TTC549 (cell line): ENCODE results near the gene ZBTB7B.
A peak's percentile ranks its signal among the peaks of the same experiment; 100 is the strongest.

Experiments
- FAIRE-seq: peaks from 2 replicates; lab custom pipeline; 2012; peaks lifted over from hg19 to GRCh38; lab: Jason Lieb, UNC

ZBTB7B gene

GRCh38 chr1:154989195-154989860 is 13.3 kb upstream of the ZBTB7B start:
- no peak for FAIRE-seq

GRCh38 chr1:154990276-154990675 is 12.3 kb upstream of the ZBTB7B start:
- no peak for FAIRE-seq

- FAIRE-seq = no peak
These were observed 9.7 kb upstream of the ZBTB7B start for GRCh38 chr1:154992721-154993571.

GRCh38 chr1:154993572-154994268 is 8.9 kb upstream of the ZBTB7B start, which contains the start of gene LENEP:
LENEP (plus strand) TSS chr1:154993586; CDS start chr1:154993608, 22 bp downstream.
- no peak for FAIRE-seq

GRCh38 chr1:154994269-154994587 is 8.4 kb upstream of the ZBTB7B start:
- no peak for FAIRE-seq

GRCh38 chr1:154994591-154994990 is 8.0 kb upstream of the ZBTB7B start:
- no peak for FAIRE-seq

- FAIRE-seq = peak; percentile 85
These were observed 7.2 kb upstream of the ZBTB7B start for GRCh38 chr1:154995301-154995983.

- no peak for FAIRE-seq
These were observed 5.5 kb upstream of the ZBTB7B start for GRCh38 chr1:154996966-154997701.

- FAIRE-seq = no peak
These were observed 4.3 kb upstream of the ZBTB7B start for GRCh38 chr1:154998201-154998780.

GRCh38 chr1:154998818-154999570 is 3.6 kb upstream of the ZBTB7B start:
- peak; percentile 91 for FAIRE-seq

- FAIRE-seq = no peak
These were observed 2.8 kb upstream of the ZBTB7B start for GRCh38 chr1:154999571-155000410.

- no peak for FAIRE-seq
These were observed 2.2 kb upstream of the ZBTB7B start for GRCh38 chr1:155000411-155000725.

GRCh38 chr1:155000726-155001424 is 1.7 kb upstream of the ZBTB7B start:
- peak; percentile 28 for FAIRE-seq

GRCh38 chr1:155001425-155001674 is 1.3 kb upstream of the ZBTB7B start:
- no peak for FAIRE-seq

GRCh38 chr1:155001675-155002463 is 733 bp upstream of the ZBTB7B start:
- peak; percentile 93 for FAIRE-seq

- no peak for FAIRE-seq
These were observed 694 bp downstream of the ZBTB7B start for GRCh38 chr1:155003227-155003765.

GRCh38 chr1:155003766-155004351 is 1.3 kb downstream of the ZBTB7B start:
- FAIRE-seq = no peak
